Measurements from ENCODE around the gene EIF4EBP3.
A peak's percentile ranks its signal among the peaks of the same experiment; 100 is the strongest.

Gene EIF4EBP3

GRCh38 chr5:140547508-140548299 is at the start of gene EIF4EBP3:
EIF4EBP3 (plus strand) TSS chr5:140547662; CDS start chr5:140547738, 76 bp downstream.
- DNase-seq = peak; percentile 93

- no peak for DNase-seq
These were observed 49.6 kb upstream of the EIF4EBP3 start for GRCh38 chr5:140497897-140498296.

DNA sequence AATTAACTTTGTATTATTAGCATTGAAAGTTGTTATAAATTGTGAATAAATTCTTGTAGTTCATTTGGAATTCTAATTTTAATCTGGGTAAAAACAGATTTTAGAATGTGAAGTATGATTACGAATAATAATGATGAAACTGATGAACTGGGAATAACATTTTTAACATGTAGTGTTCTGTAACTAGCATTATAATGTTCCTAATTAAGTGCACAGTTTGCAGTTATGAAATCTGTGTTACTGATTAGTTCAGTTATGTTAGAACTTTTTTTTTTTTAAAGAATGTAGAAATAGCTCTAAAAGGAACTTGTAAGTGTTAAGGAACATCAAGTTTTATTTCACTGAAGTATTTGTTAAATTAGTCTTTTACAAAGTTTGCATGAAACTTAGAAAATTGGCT is 48.9 kb upstream of the EIF4EBP3 start:
- DNase-seq = no peak

DNA sequence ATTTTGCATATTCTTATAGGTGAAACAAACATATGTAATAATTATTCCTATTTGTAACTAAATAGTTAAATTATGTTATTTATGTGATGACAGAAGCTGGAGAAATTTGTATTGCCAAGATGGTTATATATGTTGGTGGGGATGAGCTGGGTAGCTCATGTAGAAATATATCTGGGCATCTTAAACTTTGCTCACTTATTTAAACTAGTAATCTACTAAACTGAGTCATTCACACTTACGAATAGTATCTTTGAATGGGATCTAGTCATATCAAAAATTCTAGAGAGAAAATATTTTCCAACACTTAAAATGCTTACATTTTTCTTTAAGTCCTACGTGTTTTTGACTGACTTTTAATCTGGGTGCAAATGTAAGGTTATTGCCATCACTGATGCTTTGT is 44.6 kb upstream of the EIF4EBP3 start:
- no peak for DNase-seq

DNA sequence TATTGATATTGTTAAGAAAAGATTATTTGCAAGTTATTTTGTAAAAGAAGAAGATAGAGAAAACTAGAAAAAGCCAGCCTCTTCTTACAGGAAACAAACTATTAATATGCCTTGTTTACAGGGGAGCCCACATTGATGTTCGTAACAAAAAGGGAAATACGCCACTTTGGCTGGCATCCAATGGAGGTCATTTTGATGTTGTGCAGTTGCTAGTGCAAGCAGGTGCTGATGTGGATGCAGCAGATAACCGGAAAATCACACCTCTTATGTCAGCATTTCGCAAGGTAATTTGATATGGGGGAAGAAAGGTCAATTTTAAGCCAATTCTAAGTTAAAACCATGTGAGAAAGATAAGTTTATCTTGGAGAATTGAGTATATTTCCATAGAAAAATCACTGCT is 37.6 kb upstream of the EIF4EBP3 start:
- no peak for DNase-seq

DNA sequence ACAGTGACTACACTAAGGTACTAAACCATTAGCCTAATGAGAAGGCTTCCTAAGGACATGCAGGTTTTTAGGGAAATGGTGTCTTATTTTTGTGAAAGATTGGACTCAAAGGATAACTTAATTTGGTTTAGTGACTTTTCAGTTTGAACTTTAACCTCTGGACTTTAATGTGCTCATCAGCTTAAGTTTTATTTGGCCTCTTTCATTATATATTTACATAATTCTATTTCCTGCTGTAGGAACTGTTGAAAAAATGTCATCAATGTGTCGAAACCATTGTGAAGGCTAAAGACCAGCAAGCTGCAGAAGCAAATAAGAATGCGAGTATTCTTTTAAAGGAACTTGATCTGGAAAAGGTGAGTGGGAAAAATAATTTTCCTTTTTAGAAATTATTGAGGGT is 34.3 kb upstream of the EIF4EBP3 start:
- DNase-seq = no peak

DNA sequence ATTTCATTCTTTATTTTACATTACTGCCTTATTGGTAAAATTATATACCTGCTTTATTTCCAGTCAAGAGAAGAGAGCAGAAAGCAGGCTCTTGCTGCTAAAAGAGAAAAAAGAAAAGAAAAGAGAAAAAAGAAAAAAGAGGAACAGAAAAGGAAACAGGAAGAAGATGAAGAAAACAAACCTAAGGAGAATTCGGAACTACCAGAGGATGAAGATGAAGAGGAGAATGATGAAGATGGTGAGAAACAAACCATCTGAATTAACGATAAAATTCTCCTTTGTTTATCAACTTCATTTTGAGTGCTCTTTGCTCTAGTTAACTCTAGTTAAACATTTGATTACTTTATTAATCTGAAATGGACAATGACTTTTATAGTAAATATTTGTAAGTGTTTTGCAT is 23.5 kb upstream of the EIF4EBP3 start:
- DNase-seq = no peak

DNA sequence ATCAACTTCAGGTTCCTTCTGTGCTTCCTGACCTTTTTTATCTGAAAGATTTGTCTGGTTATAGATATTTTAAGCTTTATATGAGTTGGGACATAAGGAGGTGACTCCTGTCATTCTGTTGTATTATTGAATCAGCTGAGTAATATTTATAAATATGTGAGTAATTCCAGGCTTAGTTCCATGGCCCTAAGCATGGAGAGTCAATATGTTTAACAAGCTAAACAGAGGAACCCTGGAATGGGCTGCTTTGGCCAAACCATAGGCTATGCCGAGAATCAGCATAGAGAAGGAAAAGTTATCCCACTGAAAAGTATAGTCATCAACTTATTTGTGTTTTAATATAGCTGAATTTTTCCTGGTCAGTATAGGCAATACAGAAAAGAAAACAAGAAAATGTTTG is 7.2 kb upstream of the EIF4EBP3 start:
- no peak for DNase-seq

GRCh38 chr5:140542972-140543371 is 4.5 kb upstream of the EIF4EBP3 start:
- DNase-seq = no peak

DNA sequence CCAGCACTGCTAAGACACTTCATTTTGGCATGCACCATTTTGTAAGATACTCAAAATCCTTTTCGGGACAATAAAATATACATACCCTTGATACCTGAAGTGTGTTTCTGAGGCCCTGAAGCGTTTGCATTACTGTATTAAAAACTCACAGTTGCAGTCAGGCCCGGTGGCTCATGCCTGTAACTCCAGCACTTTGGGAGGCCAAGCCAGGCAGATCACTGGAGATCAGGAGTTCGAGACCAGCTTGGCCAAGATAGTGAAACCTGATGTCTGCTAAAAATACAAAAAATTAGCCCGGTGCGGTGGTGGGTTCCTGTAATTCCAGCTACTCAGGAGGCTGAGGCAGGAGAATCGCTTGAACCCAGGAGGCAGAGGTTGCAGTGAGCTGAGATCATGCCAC is 2.5 kb upstream of the EIF4EBP3 start:
- no peak for DNase-seq

- no peak for DNase-seq
These were observed 1.9 kb upstream of the EIF4EBP3 start for GRCh38 chr5:140545606-140546005.

DNA sequence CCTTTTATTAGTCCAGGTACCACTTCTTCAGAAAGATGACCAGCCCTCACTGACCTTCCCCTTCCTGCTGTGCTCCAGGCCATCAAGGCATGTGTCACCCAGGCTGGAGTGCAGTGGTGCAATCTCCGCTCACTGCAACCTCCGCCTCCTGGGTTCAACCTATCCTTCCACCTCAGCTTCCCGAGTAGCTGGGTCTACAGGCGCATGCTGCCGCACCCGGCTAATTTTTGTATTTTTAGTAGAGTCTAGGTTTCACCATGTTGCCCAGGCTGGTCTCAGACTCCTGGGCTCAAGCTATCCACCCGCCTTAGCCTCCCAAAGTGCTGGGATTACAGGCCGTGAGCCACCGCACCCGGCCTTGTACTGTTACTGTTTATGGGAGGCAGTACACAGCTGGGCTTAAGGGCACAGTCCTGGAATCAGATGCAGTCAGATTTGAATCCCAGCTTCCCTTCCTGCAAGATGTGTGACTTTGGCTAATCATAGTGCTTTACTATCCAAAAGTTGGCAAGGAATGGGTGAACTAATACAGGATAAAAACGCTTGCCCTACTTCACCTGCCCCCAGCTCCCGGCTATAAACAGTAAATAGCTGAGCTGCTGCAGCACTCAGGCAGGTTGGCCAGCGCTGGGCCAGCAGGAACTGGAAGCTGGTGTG is 483 bp upstream of the EIF4EBP3 start:
- DNase-seq = peak; percentile 55

GRCh38 chr5:140548300-140548688 is 832 bp downstream of the EIF4EBP3 start:
- DNase-seq = no peak

DNA sequence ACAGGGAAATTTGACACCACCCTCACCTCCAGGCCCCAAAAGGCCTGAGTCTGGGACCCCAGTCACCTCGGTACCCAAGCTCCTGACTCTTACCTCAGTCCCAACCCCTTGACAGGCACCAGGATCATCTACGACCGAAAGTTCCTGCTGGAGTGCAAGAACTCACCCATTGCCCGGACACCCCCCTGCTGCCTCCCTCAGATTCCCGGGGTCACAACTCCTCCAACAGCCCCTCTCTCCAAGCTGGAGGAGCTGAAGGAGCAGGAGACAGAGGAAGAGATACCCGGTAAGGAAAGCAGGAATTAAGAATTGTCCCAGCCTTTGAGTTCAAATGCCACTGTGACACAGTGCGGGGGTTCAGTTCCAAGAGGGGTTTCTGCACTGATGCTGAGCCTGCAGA is 1.3 kb downstream of the EIF4EBP3 start:
- no peak for DNase-seq

GRCh38 chr5:140549237-140550144 is 2.0 kb downstream of the EIF4EBP3 start:
- no peak for DNase-seq

DNA sequence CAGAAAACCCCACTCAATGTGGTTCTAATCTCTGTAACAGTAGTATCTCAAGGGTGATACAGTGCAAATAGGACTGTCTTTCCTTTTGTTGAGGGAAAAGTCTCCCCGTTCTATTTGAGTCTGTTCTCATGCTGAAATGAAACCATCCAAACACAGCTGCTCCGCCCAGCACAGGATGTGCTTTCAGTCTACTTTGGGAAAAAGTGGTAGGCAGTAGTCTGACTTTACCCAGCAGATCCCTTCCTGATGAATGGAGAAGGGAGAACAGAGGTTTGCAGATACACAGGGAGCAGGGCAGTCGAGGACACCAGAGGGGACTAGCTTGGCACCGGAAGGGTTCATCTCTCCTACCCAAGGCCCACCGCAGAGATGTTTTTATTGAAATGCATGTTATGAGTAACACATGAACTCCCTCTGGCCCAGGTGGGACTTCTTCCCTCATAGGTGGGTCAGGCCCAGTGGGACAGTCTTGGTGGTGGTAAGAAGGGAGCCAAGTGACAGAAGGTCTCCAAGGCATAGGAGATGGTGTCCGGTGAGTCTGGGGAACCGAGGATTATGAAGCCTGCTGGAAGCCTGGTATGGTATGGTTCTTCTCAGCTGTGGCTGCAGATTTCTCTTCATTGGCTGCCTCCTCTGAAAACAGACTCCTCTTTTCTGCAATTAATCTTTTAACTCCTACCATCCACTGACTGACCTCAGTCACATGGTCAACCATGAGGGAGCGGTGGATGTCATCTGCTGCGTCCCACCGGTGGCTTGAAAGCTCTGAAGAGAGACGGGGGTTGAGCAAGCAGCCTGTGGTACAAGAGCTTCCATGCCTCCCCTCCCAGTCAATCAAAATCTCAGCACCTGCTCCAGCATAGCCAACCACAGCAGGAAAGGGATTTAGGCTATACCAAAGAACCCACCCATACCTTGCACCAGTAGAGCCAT is 3.0 kb downstream of the EIF4EBP3 start:
- no peak for DNase-seq

DNA sequence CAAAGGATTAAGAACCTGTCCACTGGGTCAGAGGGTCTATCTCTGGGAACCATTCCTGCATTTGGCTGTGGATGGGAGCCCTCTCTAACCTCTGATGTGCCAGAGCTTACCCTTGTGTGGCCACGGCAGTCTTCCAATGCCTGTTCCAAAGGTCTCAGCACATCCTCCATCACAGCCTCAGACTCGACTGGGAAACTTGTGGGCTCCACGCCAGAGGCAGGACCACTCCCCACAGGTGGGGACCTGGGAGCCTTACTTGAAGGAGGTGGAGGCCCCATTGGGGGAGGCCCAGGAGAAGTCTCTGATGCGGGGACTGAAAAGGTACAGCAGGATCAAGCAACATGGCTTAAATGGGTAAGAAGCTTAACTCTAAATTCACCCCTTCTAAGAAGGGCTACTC is 4.4 kb downstream of the EIF4EBP3 start:
- DNase-seq = no peak

- no peak for DNase-seq
These were observed 6.2 kb downstream of the EIF4EBP3 start for GRCh38 chr5:140553657-140554056.

GRCh38 chr5:140554454-140554853 is 7.0 kb downstream of the EIF4EBP3 start:
- DNase-seq = no peak

DNA sequence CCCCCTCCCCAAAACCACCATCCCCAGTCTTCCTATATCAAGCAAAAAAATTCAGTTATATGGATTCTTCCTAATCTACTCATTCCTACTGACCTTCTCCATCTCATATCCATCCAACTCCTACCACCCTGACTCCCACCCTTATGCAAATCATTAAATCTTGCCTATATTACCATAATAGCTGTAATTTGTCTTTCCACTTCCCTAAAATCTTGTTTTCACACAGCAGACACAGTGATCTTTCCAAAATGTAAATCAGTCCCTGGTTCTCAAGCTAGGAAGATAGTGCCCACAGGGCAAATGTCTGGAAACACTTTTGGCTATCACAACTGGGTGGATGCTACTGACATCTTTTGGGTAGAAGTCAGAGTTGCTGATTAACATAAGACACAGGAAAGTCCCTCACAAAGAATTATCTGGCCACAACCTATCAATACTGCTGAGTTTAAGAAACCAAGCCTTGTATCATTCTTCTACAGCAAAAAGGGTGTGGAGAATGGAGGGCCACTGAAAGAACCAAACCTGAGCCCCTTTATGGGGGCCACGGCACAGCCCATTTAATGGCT is 8.4 kb downstream of the EIF4EBP3 start:
- DNase-seq = no peak

- no peak for DNase-seq
These were observed 9.0 kb downstream of the EIF4EBP3 start for GRCh38 chr5:140556438-140556837.

Measured in DMS 273 treated with DMSO at 0.1 percent for 48 hours (cell line).